Karpas-422 (cell line): ENCODE data around the gene DPP6. TPM values are rescaled to one million over a fixed set of nuclear protein-coding genes. Genes with fewer than 3 reads are reported as not detected.
"Not testable (repeated sequence)": the region's sequence is repeated elsewhere in the genome, so short reads cannot be mapped to it uniquely, and the experiment has no call there.

Experiments
- DNase-seq: peaks from one replicate; pipeline ENCODE4 v3.0.0-alpha.2; 2015
- H2AFZ ChIP-seq: fragments of 200-600 bp; sonication (generic); 2 replicates; pipeline ENCODE4 v1.6.1; 2014; ENCODE audit warnings: antibody characterized with exemption, low read length, mixed read lengths
- H3K27ac ChIP-seq: fragments of 200-600 bp; sonication (generic); 2 replicates; pipeline ENCODE4 v1.5.1; 2014; ENCODE audit warnings: mild to moderate bottlenecking, low read length, moderate library complexity
- H3K27me3 ChIP-seq: fragments of 200-600 bp; sonication (generic); 2 replicates; pipeline ENCODE4 v1.6.1; 2014; ENCODE audit warnings: low read length, mixed read lengths
- H3K36me3 ChIP-seq: fragments of 200-600 bp; sonication (generic); 2 replicates; pipeline ENCODE4 v1.6.1; 2014; ENCODE audit warnings: low read length, mixed read lengths; ENCODE audit not compliant: insufficient read depth
- H3K4me1 ChIP-seq: fragments of 200-600 bp; sonication (generic); 2 replicates; pipeline ENCODE4 v1.6.1; 2014; ENCODE audit warnings: mild to moderate bottlenecking, low read length, mixed read lengths
- H3K4me2 ChIP-seq: fragments of 200-600 bp; sonication (generic); 2 replicates; pipeline ENCODE4 v1.6.1; 2014; ENCODE audit warnings: low read length, low read depth, mild to moderate bottlenecking; ENCODE audit not compliant: poor library complexity, severe bottlenecking
- H3K4me3 ChIP-seq: fragments of 200-600 bp; sonication (generic); 2 replicates; pipeline ENCODE4 v1.5.1; 2014; ENCODE audit warnings: mild to moderate bottlenecking, antibody characterized with exemption, low read length, mixed read lengths
- H3K79me2 ChIP-seq: fragments of 200-600 bp; sonication (generic); 2 replicates; pipeline ENCODE4 v1.6.1; 2014; ENCODE audit warnings: mild to moderate bottlenecking, low read length, mixed read lengths
- H3K9ac ChIP-seq: fragments of 200-600 bp; sonication (generic); 2 replicates; pipeline ENCODE4 v1.6.0; 2014; ENCODE audit warnings: low read length
- H3K9me2 ChIP-seq: fragments of 200-600 bp; sonication (generic), shearing (Covaris generic); replicated peaks from 2 replicates; pipeline ENCODE4 v1.6.0; 2014; ENCODE audit warnings: mild to moderate bottlenecking, low read length, moderate library complexity; ENCODE audit not compliant: insufficient read depth
- H3K9me3 ChIP-seq: fragments of 300-700, 200-600 bp; sonication (generic); 2 replicates; pipeline ENCODE4 v1.6.1; 2014; ENCODE audit warnings: low read length, mixed read lengths
- H4K20me1 ChIP-seq: fragments of 200-600 bp; sonication (generic); 2 replicates; pipeline ENCODE4 v1.6.1; 2014; ENCODE audit warnings: mild to moderate bottlenecking, antibody characterized with exemption, low read length, low read depth; ENCODE audit not compliant: insufficient read depth
- total RNA-seq: library from RNA; depleted of rRNA; stranded (reverse); fragments of >200 nt; shearing (Covaris generic); gene quantifications from 2 replicates; pipeline ENCODE4 v1.2.3, GENCODE V29; 2014; ENCODE audit warnings: low replicate concordance

The DPP6 gene
- total RNA-seq, 1 experiment from 2014 or later: not detected

DNA sequence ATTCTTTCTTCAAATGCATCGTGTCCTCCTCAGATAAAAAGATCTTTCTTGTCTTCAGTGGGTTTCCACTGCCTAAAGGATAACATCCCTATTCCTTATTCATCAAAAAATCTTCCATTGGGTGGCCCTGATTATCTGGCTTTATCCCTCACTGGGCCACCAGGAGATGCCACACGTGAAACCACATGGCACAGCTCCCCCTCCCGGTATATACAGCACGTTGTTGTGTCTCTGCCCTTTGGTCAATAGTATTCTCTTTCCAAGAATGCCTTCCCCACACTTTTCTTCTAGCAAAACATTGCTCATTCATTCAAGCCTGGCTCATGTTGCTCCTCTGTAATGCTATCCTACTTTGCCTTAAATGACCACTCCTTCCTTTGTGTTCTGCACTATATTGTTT lies 80.4 kb downstream of the DPP6 start:
- not testable (repeated sequence) for H3K4me1 ChIP-seq, H3K9ac ChIP-seq, H2AFZ ChIP-seq, H3K9me2 ChIP-seq, H3K36me3 ChIP-seq, H3K79me2 ChIP-seq, H3K27me3 ChIP-seq, H3K4me2 ChIP-seq, H3K4me3 ChIP-seq, H4K20me1 ChIP-seq, DNase-seq, H3K9me3 ChIP-seq, H3K27ac ChIP-seq

DNA sequence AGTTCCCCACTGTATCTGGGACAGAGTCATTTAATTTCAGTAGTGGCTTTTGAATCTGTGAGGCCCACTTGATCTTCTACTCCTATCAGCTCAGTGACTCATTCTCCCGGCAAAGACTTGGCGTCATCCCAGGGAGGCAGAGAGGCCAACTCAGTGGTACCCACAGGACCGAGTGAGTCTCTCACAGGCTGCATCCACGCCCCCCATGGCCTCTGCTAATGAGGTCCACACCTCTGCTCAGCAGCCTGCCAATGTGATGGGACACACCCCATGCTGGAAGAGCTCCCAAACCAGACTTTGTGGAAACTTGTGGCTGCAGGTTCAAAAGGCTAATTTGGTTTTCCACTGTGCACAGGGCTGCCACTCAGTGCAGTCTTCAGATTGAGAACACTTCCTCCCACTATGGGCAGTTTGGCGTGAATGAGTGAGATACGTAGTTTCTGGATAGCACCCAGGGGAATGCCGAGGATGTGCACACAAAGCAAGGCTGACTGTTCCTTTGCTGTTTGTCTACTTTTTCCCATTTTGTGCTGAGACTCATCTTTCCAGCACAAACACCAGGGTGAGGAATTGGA lies 81.6 kb downstream of the DPP6 start:
- not testable (repeated sequence) for H3K27ac ChIP-seq, H3K79me2 ChIP-seq, H3K27me3 ChIP-seq, H3K36me3 ChIP-seq, H3K9me2 ChIP-seq, H3K9ac ChIP-seq, H3K4me1 ChIP-seq, H3K9me3 ChIP-seq, H4K20me1 ChIP-seq, H3K4me2 ChIP-seq, DNase-seq, H2AFZ ChIP-seq
- H3K4me3 ChIP-seq: peak overlapping the region; percentile 48; the same call in 1 of the 2 replicates

DNA sequence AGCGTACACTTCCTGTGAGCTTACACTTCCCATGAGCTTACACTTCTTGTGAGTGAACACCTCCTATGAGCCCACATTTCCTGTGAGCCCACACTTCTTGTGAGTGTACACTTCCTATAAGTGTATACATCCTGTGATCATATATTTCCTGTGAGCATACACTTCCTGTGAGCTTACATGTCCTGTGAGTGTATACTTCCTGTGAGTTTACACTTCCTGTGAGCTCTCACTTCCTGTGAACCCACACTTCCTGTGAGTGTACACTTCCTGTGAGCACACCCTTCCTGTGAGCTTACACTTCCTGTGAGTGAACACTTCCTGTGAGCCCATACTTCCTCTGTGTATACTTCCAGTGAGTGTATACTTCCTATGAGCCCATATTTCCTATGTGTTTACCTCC lies 82.5 kb downstream of the DPP6 start:
- peak; percentile 47 for DNase-seq
- H3K79me2 ChIP-seq, H3K9me2 ChIP-seq, H3K4me1 ChIP-seq, H4K20me1 ChIP-seq, H3K27me3 ChIP-seq, H3K27ac ChIP-seq, H3K4me2 ChIP-seq, H3K36me3 ChIP-seq, H3K9me3 ChIP-seq, H3K9ac ChIP-seq: not testable (repeated sequence)
- Histone ChIP-seq H3K4me3 (peak overlapping the region; percentile 48; the same call in 1 of the 2 replicates), H2AFZ (peak overlapping the region; percentile 82; the same call in 1 of the 2 replicates)

DNA sequence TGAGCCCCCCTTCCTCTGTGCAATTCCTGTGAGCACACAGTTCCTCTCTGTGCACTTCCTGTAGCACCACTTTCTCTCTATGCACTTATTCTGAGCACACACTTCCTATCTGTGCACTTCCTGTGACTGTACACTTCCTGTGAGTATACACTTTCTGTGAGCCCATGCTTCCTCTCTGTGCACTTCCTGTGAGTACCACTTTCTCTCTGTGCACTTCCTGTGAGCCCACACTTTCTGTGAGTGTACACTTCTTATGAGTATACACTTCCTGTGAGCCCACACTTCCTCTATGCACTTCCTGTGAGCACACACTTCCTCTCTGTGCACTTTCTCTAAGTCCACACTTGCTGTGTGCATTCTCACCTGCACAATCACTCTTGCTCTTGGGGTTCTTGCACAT lies 83.4 kb downstream of the DPP6 start:
- H2AFZ ChIP-seq, H3K27me3 ChIP-seq, H3K27ac ChIP-seq, H3K9me2 ChIP-seq, H3K4me1 ChIP-seq, H3K79me2 ChIP-seq, H3K36me3 ChIP-seq, H3K4me3 ChIP-seq, H3K4me2 ChIP-seq, H3K9ac ChIP-seq, H3K9me3 ChIP-seq, H4K20me1 ChIP-seq: not testable (repeated sequence)
- peak; percentile 50 for DNase-seq

DNA sequence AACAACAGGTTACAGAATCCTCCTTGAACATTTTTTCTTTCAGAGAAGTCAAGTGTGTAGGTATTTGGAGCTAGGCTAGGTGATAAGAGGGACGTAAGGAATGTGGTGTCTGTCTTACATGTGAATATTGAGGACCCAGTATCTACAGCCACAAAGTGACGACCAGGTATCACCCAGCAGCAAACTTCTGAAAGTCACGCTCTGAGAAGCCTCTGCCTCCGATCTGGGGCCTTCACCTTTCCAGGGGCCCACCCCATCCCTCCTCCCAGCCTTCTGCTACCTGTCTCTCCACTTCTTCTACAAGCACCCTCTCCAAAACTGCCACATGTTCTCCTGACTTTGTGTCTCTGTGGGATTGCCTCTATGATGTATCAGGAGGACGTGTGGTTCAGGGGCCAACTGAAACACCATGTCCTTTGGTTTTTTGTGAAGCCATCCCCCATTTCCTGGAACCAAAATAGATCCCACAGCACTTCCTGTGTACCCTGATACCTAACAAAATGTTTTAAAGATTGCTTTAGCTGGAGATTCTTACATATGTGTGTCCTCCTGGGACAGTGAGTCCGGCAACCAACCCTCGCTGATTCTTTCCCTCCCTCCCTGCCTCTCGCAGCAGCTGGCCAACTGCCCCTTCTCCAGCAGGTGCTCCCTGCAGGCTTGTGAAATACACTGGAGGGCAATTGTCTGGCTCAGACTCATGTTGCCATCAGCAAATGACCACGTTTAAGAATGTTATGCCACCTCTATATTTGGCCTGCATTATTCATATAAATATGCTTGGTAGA lies 93.9 kb downstream of the DPP6 start:
- H3K4me1 ChIP-seq, H3K79me2 ChIP-seq, H2AFZ ChIP-seq, H3K36me3 ChIP-seq, DNase-seq, H3K27me3 ChIP-seq, H3K9me2 ChIP-seq, H3K4me3 ChIP-seq, H3K4me2 ChIP-seq, H3K9me3 ChIP-seq, H4K20me1 ChIP-seq, H3K9ac ChIP-seq, H3K27ac ChIP-seq: not testable (repeated sequence)

DNA sequence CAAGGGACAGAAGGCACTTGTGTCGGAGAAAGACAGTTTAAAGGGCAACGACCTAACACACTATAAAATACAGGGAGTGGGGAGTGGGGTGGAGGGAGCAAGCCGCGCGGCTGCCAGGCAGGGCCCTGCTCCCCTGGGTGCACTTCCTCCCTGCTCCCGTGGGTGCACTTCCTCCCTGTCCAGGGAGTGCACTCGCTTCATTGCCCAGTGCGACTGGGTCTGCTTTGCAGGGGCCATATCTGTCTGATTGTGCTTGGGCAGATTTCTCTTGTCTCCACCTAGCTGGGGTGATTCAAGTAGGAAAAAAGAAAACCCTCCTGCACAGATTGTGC lies 94.5 kb downstream of the DPP6 start:
- not testable (repeated sequence) for H3K4me2 ChIP-seq, H3K9me3 ChIP-seq, H3K27ac ChIP-seq, H3K9ac ChIP-seq, H3K36me3 ChIP-seq, DNase-seq, H2AFZ ChIP-seq, H3K9me2 ChIP-seq, H3K4me1 ChIP-seq, H4K20me1 ChIP-seq, H3K27me3 ChIP-seq, H3K4me3 ChIP-seq, H3K79me2 ChIP-seq

DNA sequence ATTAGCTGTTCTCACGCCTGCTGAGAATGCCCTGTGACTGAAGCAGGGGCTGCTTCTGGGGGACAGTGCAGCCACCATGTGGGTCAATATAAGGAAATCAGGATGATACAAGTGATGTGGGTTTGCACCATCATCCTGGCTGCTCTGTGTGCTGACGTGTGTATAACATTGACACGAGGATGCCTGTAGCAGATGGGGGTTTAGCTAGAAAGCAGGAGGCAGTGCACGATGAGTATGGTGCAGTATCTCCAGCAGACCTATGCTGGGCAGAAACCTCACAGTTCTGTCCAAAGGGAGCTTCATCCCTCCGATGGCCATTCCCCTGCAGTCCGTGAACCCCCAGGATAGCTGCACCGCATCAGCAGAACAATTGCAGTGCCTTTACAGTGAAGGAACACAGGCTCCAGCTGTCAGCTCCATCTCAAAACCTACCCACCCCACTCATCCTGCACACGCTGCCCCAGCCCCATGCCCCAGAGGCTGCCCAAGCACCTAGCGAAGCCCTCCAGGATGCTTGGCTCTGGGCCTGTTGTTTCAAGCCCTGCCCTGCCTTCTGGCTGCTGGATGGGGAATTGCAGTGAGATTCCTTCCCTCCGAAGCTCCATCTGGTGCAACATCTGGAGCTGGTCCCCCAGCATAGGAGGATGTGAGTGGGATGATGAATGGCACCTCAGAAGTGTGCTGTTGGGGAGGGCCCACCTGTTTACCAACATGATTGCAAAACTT lies 96.8 kb downstream of the DPP6 start:
- not testable (repeated sequence) for H4K20me1 ChIP-seq, H3K9ac ChIP-seq, DNase-seq, H3K4me1 ChIP-seq, H3K4me2 ChIP-seq, H3K9me2 ChIP-seq, H3K27ac ChIP-seq, H2AFZ ChIP-seq, H3K79me2 ChIP-seq, H3K27me3 ChIP-seq, H3K9me3 ChIP-seq, H3K36me3 ChIP-seq, H3K4me3 ChIP-seq

DNA sequence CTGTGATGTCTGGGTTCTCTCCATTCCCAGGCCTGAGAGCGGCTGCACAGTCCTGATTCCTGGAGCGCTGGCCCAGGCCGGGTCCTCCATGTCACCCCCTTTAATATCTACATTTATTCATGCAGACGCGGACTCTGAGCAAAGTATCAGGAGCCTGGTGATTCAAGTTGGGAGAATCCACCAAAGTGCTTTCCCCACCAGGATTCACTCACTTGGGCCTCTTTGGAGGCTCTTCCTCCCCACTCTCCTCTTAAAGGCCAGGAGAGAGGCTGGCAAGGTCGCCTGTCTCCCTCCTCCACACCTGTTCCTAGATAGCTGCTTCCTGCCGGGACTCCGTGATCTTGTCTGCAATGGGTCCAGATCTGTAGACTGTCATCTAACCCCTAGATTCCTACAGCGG lies 98.5 kb downstream of the DPP6 start:
- H3K4me2 ChIP-seq, H3K9me2 ChIP-seq, H3K9ac ChIP-seq, H3K79me2 ChIP-seq, H3K27ac ChIP-seq, H4K20me1 ChIP-seq, H2AFZ ChIP-seq, H3K4me1 ChIP-seq, H3K9me3 ChIP-seq, DNase-seq, H3K27me3 ChIP-seq, H3K4me3 ChIP-seq, H3K36me3 ChIP-seq: not testable (repeated sequence)
